Measurements from ENCODE around the gene ZFYVE1. TPM values are rescaled to one million over a fixed set of nuclear protein-coding genes. Genes with fewer than 3 reads are reported as not detected.
"Not testable (repeated sequence)": the region's sequence is repeated elsewhere in the genome, so short reads cannot be mapped to it uniquely, and the experiment has no call there.

ZFYVE1 gene
- total RNA-seq, 3 donors from 2014 or later = 18.7 to 22.2 (median 22.1) TPM

GRCh38 chr14:73057944-73058223, 31.0 kb upstream of the ZFYVE1 start:
- TF ChIP-seq POLR2A (IDR thresholded peaks at IDR 0.05) (no peak), CTCF (IDR thresholded peaks at IDR 0.05) (no peak), POLR2AphosphoS5 (IDR thresholded peaks at IDR 0.05) (no peak)
- Histone ChIP-seq H3K27ac (peak overlapping the region; percentile 93 to 96), H3K36me3 (no peaks in the 10 kb centered on the region), H3K9me3 (no peaks in the 10 kb centered on the region), H3K27me3 (no peaks in the 10 kb centered on the region), H3K4me1 (peaks cover 0 to 6% of the 10 kb centered on the region in 2 donors), H3K4me3 (peak overlapping the region; percentile 71 to 93 (median 89))
- no peak for DNase-seq (ENCODE audit: low spot score in 2 of 2)
- intact Hi-C loops (cut with DNase I; ENCODE audit: low total_unique reads) = no loop called here

- TF ChIP-seq POLR2A (IDR thresholded peaks at IDR 0.05) (no peak), POLR2AphosphoS5 (IDR thresholded peaks at IDR 0.05) (no peak), CTCF (IDR thresholded peaks at IDR 0.05) (no peak)
- DNase-seq (ENCODE audit: low spot score in 2 of 2) = no peak
- Histone ChIP-seq H3K27ac (no peak overlapping the region), H3K9me3 (no peaks in the 10 kb centered on the region), H3K36me3 (no peaks in the 10 kb centered on the region), H3K4me1 (peaks cover 0 to 2% of the 10 kb centered on the region in 2 donors), H3K27me3 (no peaks in the 10 kb centered on the region), H3K4me3 (no peak overlapping the region)
- intact Hi-C loops (cut with DNase I; ENCODE audit: low total_unique reads) = no loop called here
Observed at GRCh38 chr14:73055251-73055650, 28.3 kb upstream of the ZFYVE1 start.

- intact Hi-C loops (cut with DNase I; ENCODE audit: low total_unique reads) = no loop called here
- H3K36me3 ChIP-seq = no peaks in the 10 kb centered on the region
- no peak overlapping the region for H3K4me3 ChIP-seq
- H3K27ac ChIP-seq = no peak overlapping the region
- H3K4me1 ChIP-seq = no peaks in the 10 kb centered on the region
- H3K9me3 ChIP-seq = no peaks in the 10 kb centered on the region
- no peak for DNase-seq (ENCODE audit: low spot score in 2 of 2)
- H3K27me3 ChIP-seq = no peaks in the 10 kb centered on the region
- no peak for TF ChIP-seq POLR2AphosphoS5 (IDR thresholded peaks at IDR 0.05)
- TF ChIP-seq POLR2A (IDR thresholded peaks at IDR 0.05) = no peak
- TF ChIP-seq CTCF (IDR thresholded peaks at IDR 0.05) = no peak
Observed at GRCh38 chr14:73049428-73049827, 22.5 kb upstream of the ZFYVE1 start.

- no peaks in the 10 kb centered on the region for H3K36me3 ChIP-seq
- H3K27me3 ChIP-seq = no peaks in the 10 kb centered on the region
- intact Hi-C loops (cut with DNase I; ENCODE audit: low total_unique reads) = no loop called here
- no peaks in the 10 kb centered on the region for H3K9me3 ChIP-seq
- H3K4me3 ChIP-seq = no peak overlapping the region
- no peak for DNase-seq (ENCODE audit: low spot score in 2 of 2)
- no peak overlapping the region for H3K27ac ChIP-seq
- H3K4me1 ChIP-seq = no peaks in the 10 kb centered on the region
- TF ChIP-seq CTCF (IDR thresholded peaks at IDR 0.05) = no peak
- TF ChIP-seq POLR2A (IDR thresholded peaks at IDR 0.05) = no peak
- TF ChIP-seq POLR2AphosphoS5 (IDR thresholded peaks at IDR 0.05) = no peak
Observed at GRCh38 chr14:73047808-73048207, 20.9 kb upstream of the ZFYVE1 start.

- H3K4me3 ChIP-seq; intact Hi-C loops (cut with DNase I; ENCODE audit: low total_unique reads); H3K36me3 ChIP-seq; DNase-seq (ENCODE audit: low spot score in 2 of 2); H3K27me3 ChIP-seq; H3K9me3 ChIP-seq; H3K4me1 ChIP-seq; H3K27ac ChIP-seq: not testable (repeated sequence)
Observed at GRCh38 chr14:73036706-73037450, 10.0 kb upstream of the ZFYVE1 start.

GRCh38 chr14:73027984-73028383, 1.1 kb upstream of the ZFYVE1 start:
- intact Hi-C loops (cut with DNase I; ENCODE audit: low total_unique reads) = no loop called here
- Histone ChIP-seq H3K36me3 (no peaks in the 10 kb centered on the region), H3K9me3 (no peaks in the 10 kb centered on the region), H3K4me3 (no peak overlapping the region), H3K27me3 (no peaks in the 10 kb centered on the region), H3K4me1 (peaks cover 0 to 4% of the 10 kb centered on the region in 2 donors), H3K27ac (no peak overlapping the region)
- DNase-seq (ENCODE audit: low spot score in 2 of 2) = no peak
- TF ChIP-seq CTCF (IDR thresholded peaks at IDR 0.05) (no peak), POLR2A (IDR thresholded peaks at IDR 0.05) (no peak)

Measured in breast epithelium (tissue), 4 donors.